IPS-18c (cell line): ENCODE data around the gene ZNF492.
"Not testable (repeated sequence)": the region's sequence is repeated elsewhere in the genome, so short reads cannot be mapped to it uniquely, and the experiment has no call there.

ENCODE experiments used
- H3K4me3 ChIP-seq: 2 replicates; pipeline ENCODE4 v1.7.0; 2013; ENCODE audit warnings: low read depth, mild to moderate bottlenecking, low read length, moderate library complexity; ENCODE audit not compliant: insufficient read depth
- H3K9me3 ChIP-seq: one replicate; pipeline ENCODE4 v1.6.1; 2013; ENCODE audit warnings: mild to moderate bottlenecking, low read length, moderate library complexity; ENCODE audit not compliant: control insufficient read depth, insufficient read depth

The ZNF492 gene

GRCh38 chr19:22685493-22685892 lies 51.4 kb downstream of the ZNF492 start:
- not testable (repeated sequence) for H3K9me3 ChIP-seq, H3K4me3 ChIP-seq

- H3K4me3 ChIP-seq, result not testable (repeated sequence)
- peaks cover 23% of the 10 kb centered on the region for H3K9me3 ChIP-seq
Observed at GRCh38 chr19:22702661-22703060, 68.5 kb downstream of the ZNF492 start.

- H3K4me3 ChIP-seq, result not testable (repeated sequence)
- peaks cover 24% of the 10 kb centered on the region for H3K9me3 ChIP-seq
Observed at GRCh38 chr19:22703096-22703495, 69.0 kb downstream of the ZNF492 start.

GRCh38 chr19:22708983-22709382 lies 74.9 kb downstream of the ZNF492 start:
- peaks cover 15% of the 10 kb centered on the region for H3K9me3 ChIP-seq
- no peak overlapping the region for H3K4me3 ChIP-seq
